HCEC 1CT (cell line): ENCODE results near the gene CACNA2D1.
"Not testable (repeated sequence)": the region's sequence is repeated elsewhere in the genome, so short reads cannot be mapped to it uniquely, and the experiment has no call there.

Source experiments
- DNase-seq: peaks from one replicate; pipeline ENCODE4 v3.0.0-alpha.2; 2017

Gene CACNA2D1

DNA sequence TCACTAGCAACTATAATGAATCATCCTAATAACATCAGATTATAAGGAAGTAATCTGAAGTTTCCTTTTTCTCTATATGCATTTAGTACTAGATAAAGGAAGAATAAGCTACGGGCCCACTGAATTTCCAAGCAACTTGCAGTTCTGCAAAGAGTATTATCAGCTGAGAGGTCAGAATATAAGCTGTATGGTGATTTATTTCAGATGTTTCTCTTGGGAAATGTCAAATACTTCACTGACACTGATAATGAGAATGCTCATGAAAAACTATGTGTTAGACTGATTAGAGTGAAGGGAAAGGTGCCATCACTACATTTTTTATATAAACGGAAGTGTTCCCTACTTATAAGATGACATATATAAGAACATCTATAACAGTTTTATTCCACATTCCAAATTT lies 422.5 kb downstream of the CACNA2D1 start:
- no peak for DNase-seq

DNA sequence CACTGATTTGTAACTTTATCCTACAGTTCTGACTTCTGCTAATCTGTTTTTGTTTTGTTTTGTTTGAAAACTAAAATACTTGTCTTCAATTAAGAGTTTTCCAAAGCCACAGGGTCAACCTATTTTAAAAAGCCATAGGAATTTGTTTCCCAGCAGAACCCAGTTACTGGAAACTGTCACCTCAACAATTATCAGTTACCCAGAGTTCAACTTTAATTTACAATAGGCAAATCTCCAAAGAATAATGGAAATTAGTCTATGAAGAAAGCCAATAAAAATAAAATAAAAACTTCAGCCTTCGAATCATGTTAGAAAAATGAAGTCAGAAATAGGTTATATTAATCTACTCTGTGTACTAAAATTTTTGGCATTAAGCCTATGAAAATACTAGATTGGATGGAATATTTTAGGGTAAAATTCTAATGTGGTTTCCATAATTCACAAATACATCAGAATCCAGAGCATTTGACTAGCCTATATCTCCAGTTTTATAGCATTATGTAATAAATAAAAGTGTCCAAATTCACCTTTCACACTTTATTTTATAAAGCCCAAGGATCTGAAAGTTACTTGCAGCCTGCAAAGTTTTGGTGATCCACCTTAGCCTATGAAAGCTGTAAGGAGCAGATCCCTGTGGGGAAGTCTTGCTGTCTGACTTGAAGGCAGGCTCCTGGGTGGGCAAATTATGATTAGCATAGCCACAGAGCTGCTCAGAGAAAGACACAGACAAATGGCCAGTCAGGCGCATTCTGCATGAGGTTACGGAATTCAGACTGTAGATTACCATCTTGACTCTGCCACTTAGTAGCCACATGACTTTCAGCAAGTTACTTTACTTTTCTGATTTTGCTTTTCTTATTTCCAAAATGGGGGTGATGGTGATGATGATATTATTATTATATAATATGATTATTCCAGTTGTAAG lies 423.8 kb downstream of the CACNA2D1 start:
- DNase-seq, result no peak

DNA sequence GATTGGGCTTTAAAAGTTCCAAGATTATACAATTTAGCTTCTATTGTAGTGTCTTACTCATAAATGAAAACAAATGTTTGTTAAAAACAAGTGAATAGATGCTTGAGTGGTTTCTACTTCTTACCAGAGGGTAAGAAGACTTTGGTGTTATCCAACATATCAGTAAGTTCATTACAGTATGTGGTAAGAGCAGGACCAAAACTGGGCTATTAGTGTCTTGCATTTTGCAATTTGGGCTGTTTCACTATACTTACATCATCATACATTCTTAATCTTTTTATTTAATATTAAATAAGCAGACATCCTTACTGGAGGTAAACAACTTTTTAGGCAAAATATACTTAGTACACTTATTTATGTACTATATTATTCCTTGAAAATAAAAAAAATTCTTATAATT lies 425.4 kb downstream of the CACNA2D1 start:
- DNase-seq, result no peak

DNA sequence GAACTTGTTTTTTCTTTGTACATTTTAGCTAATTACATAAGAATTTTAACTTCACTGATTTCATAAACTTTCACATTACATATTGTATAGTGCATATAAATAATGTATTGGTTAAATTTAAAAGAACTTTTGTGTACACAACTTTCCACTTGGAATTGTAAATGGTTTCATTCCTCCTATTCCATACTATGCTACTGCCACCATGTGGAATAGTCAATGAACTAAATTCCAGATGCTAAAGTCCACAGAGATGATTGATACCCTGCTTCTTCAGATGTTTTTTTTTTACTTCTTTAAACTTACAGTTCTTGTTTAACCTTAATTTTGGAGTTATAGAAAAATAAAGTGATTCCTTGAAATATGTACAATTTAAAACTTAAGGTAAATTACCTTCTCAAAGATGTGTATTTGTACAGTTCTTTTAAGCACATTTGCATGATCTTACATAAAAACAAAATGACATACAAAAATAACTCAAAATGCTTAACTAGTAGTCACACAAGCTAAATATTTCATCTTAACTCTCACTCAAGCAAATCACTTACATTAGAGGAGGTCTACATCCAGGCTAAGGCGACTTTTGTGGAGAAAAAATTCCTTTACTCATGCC lies 426.1 kb downstream of the CACNA2D1 start:
- peak; percentile 43 for DNase-seq

DNA sequence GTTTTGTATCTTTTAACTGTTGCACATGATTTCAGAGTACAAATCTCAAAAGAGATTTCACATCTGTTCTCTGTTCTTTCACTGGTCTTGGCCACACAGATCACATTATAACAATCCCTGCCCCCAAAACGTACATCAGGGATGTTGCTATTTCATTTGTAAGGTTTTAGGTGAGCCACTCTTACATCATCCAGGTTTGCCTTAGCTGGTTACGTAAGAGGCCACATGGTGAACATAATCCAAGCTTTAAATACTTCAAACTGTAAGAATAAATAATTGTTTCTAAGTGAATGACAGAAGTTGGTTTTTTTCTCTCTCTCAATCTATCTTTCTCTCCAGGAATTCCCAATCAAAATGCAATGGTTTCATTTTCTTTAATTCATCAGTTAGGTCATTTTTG lies 427.8 kb downstream of the CACNA2D1 start:
- DNase-seq, result no peak

DNA sequence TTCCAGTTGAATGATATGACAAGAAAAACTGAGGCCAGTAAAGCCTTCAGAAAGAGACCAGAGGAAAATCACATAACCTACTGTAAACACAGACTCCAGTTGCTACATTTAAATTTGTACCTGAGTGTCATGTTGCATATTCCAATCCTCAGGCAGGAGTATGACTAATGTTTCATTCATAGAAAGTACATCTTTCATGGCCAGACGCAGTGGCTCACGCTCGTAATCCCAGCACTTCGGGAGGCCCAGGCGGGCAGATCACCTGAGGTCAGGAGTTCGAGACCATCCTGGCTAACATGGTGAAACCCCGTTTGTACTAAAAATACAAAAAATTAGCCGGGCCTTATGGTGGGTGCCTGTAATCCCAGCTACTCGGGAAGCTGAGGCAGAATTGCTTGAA lies 429.0 kb downstream of the CACNA2D1 start:
- DNase-seq, result not testable (repeated sequence)

DNA sequence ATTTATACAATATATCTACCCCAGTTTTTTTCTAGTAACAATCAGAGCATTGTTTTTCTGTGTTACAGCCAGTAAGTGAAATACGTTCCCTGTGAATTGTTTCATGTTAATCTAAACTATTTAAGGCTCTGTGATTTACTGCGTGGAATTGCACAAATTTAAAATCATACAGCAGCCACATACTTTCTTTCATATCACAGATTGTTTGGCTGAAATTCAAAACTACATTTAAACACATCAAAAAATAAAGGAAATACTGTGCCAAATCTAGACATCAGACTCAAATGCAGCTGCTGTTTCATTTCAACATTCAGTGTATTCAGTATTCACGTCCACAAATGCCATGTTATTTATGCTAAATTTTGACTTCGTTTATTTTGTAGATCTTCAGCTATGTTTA lies 431.1 kb downstream of the CACNA2D1 start:
- no peak for DNase-seq

DNA sequence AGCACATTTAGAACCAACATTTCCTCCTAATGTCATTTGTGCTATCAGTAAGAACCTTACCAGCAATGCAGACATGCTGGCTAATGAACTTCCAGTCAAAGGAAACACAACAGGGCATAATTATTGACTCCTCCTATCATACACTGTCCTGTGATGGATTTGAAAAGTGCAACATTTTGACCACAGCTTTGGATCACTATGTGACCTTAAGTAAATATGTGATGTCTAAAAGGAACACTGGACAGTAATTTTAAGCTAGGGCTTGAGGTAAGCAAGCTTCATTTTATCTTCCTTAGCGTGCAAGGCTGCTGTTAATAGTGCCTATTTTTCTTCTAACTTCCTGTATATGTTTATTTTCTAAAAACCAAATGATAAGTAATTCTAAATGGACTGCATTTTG lies 433.2 kb downstream of the CACNA2D1 start:
- no peak for DNase-seq

DNA sequence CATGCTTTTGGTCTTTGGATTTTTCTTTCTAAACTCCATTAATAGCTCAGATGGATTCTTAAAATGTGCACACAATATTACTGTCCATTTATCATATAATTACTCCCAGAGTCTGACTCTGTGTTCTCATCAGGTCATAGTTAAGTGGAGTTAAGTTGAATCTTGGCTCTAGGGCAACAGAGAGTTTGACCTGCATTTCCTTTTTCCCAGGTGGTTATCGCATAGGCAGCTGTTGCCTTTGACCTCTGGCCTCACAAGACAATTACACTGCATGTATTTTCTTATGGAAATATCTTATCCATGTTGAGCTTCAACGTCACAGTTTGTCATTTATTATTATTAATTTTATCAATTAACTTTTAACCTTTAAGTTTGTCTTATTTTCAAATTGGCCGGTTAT lies 436.3 kb downstream of the CACNA2D1 start:
- no peak for DNase-seq

DNA sequence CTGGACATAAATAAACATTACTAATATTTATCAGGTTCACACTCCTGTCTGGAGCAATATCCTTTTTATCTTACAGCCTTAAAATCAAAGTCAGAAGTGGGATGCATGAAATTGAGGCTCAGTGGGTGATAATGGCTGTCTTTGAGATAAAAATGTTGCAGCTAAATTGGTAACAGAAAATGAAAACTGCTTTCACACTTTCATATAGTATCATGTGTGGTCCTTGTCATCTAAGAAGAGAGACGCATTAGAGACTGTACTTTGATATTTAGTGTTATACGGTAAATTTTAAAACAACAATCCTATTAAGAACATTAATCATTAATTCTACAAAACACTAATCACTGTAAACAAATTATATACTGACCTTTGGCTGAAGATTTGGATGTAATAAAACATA lies 438.5 kb downstream of the CACNA2D1 start:
- DNase-seq, result no peak

DNA sequence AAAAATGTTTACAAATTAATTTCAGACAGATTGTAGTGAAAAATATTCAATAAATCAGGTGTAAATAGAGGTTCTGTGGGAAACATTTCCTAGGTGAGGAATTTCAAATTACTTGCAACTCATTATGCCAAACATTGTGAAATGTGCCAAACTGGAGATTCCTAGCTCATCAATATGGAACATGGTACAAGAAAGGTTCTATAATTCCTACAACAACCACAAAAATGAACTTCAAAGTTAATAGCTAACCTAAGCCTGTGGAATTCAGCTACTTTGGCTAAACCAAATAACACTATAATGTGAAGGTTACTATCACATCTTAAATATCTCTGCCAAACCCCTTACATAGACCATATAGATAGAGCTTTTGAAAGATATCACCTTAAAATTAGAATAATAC lies 450.4 kb downstream of the CACNA2D1 start:
- no peak for DNase-seq

DNA sequence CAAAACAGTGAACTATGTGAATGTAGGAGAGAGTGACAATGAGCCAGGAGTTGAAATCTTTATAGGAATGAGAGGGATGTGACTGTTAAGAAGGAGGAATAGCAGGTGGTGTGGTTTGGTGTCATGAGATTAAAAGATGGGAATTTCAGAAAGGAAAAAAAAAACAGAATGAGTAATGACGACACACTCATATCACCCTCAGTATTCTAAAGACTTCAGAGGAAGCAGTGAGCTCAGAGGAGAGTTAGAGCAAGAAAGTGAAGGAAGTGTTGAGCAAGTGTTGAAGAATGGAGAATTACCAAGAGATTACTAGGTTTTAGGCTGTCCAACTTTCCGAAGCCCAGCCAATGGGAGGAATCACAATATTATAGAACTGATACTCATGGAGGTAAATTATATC lies 453.2 kb downstream of the CACNA2D1 start:
- DNase-seq, result peak; percentile 78

DNA sequence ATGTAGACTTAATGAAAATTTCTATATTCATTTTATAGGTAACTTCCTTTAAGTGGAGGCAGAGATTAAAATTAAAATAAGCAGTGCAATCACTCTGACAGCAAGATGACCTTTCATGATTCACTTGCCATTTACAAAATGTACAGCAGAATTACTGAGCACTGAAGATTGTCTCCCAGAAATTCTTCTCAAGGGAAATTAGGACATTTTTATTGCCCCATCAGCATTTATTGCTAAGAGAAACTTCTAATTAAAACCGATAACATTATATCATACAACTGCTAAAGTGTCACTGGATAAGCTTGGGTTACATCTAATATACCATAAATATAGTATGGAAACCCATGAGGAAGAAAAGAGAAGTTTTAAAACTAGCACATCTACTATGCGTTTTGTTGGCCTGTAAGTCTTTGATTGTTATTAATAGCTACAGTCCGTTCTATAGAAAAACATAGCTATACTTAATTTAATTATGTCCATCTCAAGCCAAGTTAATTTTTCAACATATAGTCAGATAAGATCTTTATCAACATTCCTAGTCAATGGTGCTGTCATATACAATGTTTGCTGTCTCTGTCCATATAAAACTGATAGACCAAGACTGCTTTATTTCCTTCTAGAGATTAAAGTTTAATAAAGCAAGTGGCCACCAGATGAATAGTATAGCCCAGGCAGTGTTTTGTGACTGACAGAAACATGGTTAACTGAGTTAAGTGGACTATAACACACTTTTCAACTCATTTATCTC lies 456.7 kb downstream of the CACNA2D1 start:
- no peak for DNase-seq

DNA sequence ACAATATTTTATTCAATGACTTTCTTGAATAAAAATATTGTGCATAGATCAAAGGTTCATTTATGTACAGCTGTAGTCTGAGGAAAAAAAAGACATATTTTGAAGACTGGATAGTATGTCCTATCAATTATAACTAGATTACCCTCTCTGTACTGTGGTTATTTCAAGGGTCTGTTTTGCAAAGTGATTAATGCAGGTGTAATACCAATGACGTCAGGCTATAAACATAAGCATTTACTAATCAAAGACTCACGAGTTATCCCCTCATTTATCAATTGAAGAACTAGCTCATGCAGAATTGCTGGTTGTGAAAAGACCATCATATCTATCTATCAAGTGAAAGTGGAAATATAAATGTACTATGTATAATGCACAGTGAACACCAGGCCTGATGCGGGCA lies 460.2 kb downstream of the CACNA2D1 start:
- no peak for DNase-seq

DNA sequence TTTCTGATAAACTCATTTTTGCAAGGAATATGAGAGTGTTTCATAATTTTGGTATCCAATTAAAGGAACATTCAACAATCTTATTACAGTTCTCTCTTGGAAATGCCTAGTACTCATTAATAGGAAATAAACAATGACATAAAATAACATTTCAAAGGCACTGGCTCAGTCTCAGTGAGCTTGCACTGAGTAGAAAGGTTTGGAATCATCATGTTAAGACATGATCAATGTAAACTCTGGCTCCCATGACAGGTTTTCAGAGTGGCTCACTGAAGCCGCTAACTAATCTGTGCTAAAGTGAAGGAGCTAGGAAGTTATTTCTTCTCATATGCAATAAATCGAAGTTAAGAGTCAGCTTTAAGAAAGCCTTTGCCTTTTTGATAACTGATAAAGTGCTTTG lies 470.5 kb downstream of the CACNA2D1 start:
- DNase-seq, result no peak

DNA sequence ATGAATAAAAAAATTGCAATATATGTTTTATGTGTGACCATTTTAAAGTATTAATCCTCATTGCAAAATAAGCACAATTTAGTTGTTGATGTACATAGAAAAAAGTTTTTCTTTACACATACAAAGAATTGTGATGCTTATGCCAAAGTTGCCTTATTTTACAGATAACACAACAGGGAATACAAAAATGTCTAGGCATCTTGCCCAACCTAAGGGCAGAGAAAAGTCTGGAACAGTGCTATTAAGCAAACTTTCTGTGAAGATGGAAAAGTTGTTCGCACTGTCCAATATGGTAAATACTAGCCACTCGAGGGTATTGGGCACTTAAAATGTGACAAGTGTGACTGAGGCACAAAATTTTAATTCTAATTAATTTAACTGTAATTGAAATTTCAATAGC lies 483.6 kb downstream of the CACNA2D1 start:
- no peak for DNase-seq

DNA sequence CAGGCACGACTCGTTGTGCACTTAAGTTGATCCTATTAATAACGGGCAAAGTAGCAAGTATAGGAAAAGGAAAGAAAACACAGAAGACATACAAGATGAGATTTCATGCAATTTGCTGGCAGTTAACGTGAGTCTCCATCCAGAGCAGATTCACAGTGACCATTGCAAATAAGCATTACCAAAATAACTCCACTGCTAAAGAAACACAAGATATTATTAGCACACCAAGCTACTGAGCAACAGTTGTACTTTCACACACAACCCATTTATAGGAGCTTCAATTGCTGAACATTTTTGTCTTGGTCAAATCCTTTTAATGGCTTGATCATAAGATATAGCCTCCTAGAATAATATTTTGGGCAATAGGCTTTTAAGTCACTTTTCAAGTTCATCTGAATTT lies 486.1 kb downstream of the CACNA2D1 start:
- DNase-seq, result no peak

DNA sequence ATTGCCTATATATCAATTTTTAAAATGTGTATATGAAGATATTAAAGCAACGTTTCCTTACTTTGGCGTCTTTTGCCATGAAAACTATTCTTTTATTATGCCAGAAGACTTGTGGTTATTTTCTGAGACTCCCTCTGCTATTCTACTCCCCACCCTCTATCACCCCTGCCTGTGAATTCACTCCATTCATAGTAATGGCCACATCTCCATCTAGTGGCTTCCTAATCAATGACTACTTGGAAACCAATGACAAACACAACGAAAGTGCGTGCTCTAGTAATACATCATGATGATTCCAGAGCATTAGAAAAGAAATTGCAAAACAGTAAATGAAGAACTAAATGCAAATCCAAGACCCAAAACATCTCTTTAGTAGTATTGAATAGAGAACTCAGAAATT lies 487.1 kb downstream of the CACNA2D1 start:
- peak; percentile 31 for DNase-seq

DNA sequence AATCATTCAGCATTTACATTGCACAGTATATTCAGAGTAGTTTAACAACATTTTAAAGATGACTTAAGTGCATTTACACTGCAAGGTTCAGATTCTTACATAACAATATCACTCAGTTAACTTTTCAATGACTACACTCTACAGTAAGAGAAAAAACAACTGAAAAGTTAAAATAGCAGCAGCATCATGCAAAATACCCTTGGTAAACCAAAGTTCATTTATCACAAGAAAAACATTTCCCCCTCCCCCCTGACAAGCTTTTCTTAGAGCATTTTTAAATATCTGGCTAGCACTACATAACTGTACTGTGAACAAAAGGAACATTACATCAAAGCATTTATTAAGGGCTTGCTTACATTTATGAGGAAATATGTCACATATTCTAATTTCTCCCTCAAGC lies 494.3 kb downstream of the CACNA2D1 start:
- DNase-seq, result no peak

DNA sequence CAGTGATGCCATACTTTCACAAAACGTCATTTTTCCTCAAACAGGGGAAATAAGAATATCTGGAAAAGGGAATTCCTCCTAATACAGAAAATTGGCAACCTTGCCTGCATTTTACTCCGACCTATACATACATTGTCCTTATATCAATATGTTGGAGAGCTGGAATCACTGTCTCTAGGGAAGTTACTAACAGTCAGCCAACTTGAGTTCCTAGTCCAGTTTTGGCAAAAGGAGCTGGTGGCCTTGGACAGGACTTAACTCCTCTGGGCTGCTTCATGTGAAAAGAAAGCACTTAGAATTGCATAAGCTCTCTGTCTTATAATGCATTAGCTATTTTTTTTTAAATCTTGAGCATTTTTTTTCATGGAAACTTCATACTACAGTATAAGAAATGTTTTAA lies 499.5 kb downstream of the CACNA2D1 start:
- DNase-seq, result no peak

DNA sequence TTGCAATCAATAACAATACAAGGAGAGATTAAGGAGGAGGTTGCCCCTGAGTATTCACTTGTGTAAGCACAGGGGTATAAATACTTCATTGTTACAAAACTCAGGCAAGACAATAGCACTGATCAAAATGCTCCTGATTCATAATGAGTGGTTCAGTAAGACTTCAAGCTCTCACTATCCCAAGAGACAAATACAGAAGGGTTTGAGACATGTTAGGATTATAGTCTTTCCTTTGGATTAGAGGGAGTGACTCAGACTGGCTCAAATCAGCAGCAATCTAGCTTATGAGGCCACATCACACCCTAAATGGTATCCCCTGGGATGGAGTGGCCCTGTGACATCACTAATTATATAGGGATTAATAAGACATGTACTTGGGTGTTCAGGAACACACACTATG lies 506.5 kb downstream of the CACNA2D1 start:
- DNase-seq, result peak; percentile 13

DNA sequence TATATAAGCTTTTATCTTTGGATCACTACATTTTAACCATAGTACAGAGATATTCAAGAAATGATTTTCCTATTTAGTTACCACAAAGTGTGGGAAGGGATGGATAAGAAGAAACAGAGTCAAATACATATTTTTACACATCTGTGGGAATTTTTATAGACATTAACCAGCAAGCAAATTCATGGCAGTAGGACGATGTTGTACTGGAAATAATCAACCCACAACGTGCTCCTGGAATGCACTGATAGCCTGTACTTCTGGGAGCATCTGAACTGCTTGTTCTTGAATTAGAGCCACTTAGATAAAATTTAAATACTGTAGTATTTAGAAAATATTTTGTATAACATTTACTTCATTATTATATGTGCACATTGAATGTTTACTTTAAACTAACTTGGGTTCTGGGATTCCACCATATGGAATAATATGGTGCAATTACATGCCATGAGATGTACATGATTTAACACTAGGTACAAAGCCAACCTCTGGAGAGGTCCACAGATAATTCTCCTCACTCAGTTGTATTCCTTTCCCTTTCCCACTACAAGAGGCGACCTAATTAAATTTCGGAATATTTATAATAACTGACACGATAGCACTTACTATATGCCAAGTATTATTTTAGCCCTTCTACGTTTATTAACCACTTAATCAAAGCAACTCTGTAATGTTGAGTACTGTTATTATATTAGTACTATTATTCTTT lies 508.8 kb downstream of the CACNA2D1 start:
- DNase-seq, result no peak

DNA sequence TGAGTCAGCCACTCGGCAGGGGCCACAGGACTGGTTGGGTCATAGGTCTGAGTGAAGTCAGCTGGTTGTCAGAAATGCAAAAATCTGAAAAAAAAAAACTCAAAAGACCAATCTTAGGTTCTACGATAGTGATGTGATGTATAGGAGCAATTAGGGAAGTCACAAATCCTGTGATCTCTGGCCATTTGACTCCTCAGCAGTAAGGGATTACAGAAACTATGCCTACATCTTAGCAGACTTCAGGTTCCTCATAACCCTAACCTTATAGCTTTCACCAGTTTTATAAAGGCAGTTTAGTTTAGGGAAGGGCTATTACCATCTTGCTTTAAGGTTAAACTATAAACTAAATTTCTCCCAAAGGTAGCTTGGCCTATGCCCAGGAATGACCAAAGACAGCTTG lies 510.6 kb downstream of the CACNA2D1 start:
- DNase-seq, result no peak
